ENCODE results near the gene SETDB2.
A peak's percentile ranks its signal among the peaks of the same experiment; 100 is the strongest.

The SETDB2 gene, protein sequence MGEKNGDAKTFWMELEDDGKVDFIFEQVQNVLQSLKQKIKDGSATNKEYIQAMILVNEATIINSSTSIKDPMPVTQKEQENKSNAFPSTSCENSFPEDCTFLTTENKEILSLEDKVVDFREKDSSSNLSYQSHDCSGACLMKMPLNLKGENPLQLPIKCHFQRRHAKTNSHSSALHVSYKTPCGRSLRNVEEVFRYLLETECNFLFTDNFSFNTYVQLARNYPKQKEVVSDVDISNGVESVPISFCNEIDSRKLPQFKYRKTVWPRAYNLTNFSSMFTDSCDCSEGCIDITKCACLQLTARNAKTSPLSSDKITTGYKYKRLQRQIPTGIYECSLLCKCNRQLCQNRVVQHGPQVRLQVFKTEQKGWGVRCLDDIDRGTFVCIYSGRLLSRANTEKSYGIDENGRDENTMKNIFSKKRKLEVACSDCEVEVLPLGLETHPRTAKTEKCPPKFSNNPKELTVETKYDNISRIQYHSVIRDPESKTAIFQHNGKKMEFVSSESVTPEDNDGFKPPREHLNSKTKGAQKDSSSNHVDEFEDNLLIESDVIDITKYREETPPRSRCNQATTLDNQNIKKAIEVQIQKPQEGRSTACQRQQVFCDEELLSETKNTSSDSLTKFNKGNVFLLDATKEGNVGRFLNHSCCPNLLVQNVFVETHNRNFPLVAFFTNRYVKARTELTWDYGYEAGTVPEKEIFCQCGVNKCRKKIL

DNA sequence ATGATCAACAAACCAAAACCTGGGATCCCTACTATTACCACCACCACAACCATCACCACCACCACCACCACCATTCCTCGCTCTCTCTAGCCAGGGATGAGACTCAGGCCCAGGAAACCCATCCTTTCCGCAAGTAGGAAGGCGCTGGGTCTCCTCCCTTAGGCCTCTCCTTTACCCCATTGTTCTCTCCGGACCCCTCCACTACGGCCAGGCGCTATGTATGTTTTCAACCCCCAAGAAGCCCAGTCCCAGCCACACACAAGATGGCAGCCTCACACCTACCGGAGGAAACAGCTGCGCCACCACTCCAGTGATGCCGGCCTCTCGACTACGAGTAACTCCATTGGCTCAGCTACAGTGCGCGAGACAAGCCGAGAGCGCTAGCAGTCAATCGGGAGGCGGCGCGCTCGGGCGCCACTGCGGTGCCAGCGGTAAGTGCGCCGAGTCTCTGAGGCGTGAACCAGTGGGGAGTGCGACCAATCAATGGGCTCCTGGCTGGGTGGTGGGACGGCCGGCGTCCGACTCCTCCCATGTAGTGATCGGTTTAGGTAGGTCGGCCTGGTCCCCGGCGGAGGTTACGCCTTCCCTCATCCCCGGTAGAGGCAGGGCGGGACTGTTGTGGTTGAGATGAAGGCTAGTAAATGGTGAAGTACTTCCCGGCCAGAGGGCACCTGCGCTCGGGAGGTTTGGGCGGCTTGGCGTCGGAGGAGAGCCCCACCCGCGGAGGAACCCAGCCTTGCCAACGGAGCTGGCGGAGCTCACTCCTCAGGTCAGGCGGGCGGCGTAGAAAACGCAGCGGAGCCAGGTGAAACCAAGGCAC lies at the start of gene SETDB2, which contains the start of gene CAB39L:
TSS of gene SETDB2 (plus strand) at position 571 of the 820 bp plus-strand sequence. CDS start 7,620 bp downstream, outside the sequence.
TSS of gene CAB39L (minus strand) at position 361 of the 820 bp plus-strand sequence. CDS start 61,154 bp downstream, outside the sequence.
- DNase-seq, result no peak

DNA sequence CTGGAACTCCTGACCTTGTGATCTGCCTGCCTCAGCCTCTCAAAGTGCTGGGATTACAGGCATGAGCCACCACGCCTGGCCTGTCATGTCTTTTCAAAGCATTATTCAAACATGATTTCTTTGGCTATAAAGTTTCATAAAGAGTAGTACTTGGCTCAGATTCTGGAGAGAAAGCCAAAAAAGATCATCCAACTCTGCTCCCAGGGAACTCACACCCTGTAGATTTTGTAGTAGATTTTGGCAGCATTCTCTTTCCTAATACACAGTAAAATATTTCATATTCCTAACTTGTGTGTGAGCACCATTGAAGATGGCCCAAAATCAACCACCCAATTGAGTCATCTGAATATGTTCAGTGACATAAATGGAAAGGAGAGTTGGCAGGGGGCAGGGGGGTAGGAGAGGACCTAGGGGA lies 48.6 kb upstream of the SETDB2 start:
- no peak for DNase-seq

DNA sequence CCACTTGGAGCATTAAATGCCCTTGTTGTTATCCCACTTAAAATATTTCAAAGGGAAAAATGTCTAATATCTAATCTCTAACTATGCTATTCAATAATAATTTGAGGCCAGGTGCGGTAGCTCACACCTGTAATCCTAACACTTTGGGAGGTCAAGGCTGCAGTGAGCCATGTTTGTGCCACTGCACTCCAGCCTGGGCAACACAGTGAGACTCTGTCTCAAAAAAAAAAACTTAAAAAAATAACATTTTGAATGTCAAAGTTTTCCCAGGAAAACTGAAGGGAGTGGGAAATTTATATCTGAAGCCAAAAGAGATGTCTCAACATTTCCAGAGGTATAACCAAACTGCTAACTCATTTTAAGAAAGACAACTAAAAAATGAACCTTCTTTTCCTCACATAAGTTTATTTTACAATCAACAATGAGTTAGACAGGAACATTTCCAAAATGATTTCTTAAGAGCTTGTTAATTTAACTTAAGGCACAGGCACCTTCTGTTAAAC lies 48.1 kb upstream of the SETDB2 start:
- no peak for DNase-seq

DNA sequence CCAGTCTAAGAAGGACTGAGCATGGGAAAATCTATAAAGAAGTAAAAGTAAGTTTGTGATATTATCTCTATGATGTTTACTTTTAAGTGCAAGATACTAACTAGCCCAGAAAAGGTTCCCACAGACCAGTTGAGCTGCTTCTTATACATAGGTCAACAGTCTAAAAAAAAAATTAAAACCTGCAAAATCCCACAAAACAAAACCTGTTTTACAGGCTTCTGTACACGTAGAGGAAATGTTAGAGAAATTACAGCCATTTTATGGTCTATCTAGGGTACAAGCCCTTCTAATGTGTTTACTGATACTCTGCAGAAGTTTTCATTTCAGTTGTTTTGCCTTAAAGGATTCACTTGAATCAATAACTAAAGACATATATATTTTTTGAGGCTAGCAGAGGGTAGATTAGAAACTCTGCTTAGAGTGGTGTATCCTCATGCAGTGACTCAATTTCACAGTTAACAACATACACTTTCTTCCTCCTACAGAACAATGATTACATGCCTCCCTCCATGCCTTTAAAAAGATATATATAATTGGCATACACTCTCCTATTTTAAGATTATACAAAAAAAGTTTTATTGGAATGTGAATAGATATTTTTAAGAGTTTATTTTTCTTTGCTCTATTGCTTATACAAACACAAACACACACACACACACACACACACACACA lies 44.1 kb upstream of the SETDB2 start:
- no peak for DNase-seq

DNA sequence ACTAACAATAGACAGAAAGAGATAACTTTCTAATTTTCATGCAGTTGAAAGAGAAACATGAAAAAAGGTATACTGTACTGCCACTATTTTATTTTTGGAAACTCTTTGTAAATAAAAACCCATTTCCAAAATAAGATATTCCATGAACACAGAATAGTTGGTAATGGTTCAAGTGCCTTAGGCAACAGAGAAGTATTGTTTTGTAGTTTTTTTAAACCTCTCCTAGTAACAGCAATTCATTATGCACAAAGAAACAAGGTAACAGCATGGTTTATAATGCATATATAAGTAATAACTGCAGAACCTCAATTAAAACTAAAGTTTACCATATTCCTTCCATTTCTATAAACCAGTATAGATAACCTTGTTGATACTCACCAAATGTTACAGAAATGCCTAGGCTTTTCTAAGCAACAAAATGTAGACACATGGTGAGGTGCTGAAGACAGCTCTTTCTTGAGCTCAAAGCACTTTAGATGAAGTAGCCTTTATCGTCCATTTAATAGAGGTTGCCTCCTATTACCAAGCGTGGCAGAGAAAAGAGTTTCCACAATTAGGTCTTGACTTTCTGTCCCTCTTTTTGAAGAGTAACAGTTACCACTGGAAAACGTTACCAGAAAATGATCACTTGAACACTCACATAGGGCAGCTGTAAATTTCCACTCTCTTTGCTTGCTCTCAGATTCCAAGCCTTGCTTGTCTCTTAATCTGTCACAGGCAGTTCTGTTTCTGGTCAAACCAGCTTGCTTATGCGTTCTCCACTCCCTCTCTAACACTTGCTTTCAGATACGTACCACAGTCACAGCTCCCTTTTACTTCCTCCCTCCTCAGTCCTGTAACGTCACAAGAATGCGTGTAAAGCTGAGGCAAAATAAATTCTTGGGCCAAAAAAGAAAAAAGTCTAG lies 43.1 kb upstream of the SETDB2 start:
- no peak for DNase-seq

DNA sequence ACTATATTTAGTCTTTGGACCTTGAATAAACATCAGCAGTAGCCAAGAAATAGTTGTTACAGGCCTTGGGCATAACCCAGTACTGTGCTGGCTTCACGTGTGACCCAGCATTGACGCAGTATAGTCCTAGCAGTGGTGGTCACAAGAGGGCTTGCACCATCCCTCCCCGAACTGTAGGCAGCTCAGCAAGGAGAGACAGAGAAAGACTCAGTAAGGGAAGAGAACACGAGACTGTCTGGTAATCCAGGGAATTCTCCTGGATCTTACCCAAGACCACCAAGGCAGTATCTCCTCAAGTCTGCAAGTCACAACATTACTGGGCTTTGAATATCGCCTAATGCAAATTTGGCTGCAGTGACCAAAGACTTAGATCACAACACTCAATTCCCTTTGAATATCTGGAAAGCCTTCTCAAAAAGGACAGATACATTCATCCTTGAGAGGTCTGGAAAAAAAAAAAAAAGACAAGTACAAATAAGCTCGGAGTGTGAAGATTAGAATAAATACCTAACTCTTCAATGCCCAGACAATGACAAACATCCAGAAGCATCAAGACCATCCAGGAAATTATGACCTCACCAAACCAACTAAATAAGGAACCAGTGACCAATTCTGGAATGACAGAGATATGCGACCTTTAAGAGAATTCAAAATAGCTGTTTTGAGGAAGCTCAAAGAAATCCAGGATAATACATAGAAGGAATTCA lies 39.9 kb upstream of the SETDB2 start:
- DNase-seq, result no peak

DNA sequence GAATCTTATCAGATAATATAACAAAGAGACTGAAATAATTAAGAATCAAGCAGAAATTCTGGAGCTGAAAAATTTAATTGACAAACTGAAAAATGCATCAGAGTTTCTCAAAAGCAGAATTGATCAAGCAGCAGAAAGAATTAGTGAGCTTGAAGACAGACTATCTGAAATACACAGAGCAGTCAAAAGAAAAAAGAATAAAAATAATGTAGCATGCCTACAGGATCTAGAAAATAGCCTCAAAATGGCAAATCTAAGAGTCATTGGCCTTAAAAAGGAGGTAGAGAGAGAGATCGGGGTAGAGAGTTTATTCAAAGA lies 39.4 kb upstream of the SETDB2 start:
- DNase-seq, result no peak

DNA sequence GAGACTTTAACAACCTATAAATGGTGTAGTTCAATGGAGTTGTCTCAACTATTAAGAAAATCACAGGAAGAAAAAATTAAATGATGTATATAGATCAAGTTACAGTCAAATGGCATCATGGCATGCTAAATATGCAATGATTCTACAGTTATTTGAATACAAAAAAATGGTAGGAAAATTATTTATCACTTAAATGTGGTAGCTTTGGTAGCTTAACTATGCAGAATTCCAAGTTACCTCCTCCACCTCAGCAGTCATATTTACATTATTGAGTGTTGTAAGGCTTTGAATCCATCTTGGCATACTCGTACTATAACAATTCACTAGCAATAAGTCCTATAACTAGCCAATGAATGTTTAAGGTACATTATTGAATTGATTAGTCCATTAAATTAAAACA lies 37.0 kb upstream of the SETDB2 start:
- no peak for DNase-seq

DNA sequence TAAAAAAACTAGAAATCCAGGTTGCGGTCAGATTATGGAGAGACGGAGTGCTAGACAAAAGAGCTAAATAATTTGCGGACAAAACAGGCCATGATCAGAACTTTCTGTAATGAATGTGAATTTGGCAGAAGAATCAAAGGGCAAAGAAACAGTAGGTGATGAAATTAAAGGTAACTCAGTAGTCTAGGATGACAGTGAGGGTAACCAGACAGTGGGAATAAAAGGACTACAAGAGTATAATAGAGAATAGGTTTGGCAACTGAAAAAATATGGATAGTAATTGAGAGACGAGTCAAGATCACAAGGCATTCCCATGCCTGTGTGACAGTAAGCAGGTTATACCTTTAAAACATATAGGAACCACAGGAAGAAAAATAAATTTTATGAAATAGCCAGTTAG lies 36.1 kb upstream of the SETDB2 start:
- no peak for DNase-seq

DNA sequence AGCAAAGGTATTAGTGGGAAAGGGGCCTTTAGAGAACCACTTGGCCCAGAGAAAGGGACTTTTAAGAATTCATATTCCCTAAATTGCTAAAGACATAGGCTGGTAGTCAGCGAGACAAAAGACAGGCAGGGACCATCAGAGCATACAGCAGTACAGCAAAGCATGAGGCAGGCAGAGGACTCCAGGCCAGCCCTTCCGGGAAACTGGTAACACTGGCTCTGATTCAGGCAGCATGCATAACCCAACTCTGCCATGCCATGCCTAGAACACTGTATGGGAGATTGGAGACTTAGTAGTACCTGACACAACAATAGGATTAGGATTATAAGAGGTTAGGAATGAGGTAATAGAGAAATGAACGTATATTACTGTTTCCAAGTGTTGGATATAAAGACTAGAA lies 35.1 kb upstream of the SETDB2 start:
- peak; percentile 38 for DNase-seq

DNA sequence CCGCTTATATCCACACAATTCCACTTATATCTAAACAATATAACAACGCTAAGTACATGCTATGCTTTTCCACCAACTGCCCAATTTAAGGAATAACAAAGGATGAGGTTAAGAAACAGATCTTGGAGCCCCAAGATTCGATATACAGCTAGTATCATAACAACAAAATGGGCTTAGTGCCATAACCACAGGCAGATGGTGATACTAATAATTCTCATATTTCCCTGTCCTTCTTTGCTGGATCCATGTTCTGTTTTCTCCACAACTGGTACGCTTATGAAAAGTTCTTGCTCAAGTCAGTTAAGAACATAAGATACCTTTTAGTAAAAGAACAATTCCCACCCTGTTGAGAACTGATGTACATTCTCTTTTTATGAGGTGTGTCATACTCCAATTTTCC lies 34.1 kb upstream of the SETDB2 start:
- DNase-seq, result no peak

DNA sequence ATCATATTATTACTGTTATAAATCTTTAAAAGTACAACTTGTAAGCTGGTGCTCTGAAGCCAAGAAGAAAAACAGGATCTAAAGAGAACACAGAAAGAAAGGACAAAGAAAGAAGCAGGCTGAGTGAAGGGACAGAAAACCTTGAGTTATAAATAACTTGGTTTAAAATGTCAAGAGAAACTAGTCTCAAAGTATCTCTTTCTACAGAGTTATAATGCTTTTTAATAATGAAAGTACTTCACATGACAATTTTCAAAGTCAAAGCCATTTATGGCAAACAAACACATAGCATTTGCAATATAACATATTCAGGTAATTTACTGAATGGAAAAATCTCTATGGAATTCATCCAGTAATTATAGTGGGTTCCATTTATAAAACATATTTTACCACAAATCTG lies 33.6 kb upstream of the SETDB2 start:
- DNase-seq, result no peak

DNA sequence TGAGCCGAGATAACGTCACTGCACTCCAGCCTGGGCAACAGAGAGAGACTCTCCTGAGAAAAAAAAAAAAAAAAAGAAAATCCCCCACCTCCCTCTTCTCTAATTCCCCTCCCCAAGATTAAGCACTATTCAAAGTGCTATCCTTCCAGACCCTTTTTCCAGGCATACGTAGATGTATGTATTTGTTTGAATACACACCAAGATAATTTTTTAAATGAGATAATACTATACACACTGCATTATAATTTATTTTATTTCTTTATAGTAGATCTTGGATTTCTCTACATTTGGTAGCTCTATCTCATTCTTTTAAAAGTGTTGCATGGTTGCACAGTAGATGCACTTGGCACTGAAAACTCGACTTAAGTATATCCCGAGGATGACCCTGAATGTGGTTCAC lies 32.7 kb upstream of the SETDB2 start:
- DNase-seq, result no peak

DNA sequence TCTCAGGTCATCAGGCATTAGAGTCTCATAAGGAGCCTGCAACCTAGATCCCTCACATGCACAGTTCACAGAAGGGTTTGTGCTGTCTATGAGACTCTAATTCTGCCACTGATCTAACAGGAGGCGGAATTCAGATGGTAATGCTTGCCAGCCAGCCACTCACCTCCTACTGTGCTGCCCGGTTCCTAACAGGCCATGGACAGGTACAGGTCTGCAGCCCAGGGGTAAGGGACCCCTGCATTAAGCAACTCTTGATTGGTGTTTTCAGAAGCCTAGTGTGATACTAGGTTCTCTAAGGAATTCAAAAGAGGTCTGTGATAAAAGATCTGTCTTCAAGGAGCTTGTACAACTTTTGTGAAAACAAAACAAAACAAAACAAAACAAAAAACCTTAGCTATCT lies 31.3 kb upstream of the SETDB2 start:
- no peak for DNase-seq

DNA sequence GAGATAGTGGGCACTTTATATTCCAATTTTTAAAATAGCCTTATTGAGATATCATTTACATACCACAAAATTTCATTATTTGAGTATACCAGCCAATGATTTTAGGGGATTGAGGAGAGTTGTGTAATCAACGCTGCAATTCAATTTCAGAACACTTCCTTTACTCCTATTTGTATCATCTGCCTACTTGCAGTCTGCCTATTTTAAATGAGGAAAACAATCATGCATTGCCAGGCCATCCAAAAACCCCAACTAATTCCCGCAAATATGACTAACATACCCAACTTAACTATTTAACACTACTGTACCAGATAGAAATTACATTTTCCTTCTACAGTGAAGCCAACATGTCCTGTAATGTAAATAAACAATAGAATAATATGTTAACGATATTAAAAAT lies 26.9 kb upstream of the SETDB2 start:
- no peak for DNase-seq

DNA sequence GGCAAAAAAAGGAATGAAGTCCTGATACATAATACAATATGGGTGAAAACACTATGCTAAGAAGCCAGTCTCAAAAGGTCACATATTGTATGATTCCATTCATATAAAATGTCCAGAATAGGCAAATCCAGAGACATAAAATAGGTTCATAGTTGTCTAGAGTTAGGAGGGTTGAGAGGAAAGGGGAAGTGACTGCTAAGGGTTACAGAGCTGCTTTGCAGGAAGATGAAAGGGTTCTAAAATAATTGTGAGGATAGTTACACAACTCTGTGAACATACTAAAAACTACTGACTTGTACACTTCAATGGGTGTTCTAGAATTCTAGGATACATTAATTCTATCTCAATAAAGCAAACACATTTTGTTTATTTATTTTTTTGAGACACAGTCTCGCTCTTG lies 25.9 kb upstream of the SETDB2 start:
- no peak for DNase-seq

DNA sequence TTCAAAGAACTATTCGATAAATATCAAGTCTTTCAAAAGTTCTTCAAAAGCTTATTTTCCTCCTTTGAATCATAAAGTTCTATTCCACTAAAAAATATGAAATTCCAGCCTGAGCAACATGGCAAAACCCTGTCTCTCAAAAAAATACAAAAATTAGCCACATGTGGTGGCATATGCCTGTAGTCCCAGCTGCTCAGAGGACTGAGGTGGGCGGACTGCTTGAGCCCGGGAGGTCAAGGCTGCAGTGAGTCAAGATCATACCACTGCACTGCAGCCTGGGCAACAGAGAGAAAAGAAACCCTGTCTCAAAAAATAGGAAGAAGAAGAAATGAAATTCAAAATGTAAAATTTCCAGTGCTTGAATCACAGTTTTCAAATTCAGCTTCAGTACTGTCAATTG lies 24.8 kb upstream of the SETDB2 start:
- DNase-seq, result no peak

DNA sequence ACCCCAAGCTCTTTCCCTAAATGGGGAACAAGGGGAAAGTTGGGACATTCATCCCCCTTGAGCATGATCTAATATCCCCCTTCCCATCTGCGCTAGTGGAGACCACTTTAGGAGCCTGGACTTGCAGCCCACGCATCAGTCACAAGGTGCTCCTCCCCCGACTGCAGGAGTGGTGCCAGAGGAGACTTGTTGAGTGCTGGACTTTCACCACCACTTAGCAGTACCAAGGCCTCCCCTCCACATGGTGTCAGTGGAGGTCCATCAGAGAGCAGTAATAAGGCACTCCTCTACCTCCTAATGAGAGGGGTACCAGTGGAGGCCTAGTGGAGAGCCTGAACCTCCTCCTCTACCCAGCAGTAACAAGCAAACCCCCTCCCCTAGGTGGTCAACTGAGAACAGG lies 22.7 kb upstream of the SETDB2 start:
- DNase-seq, result peak; percentile 87

DNA sequence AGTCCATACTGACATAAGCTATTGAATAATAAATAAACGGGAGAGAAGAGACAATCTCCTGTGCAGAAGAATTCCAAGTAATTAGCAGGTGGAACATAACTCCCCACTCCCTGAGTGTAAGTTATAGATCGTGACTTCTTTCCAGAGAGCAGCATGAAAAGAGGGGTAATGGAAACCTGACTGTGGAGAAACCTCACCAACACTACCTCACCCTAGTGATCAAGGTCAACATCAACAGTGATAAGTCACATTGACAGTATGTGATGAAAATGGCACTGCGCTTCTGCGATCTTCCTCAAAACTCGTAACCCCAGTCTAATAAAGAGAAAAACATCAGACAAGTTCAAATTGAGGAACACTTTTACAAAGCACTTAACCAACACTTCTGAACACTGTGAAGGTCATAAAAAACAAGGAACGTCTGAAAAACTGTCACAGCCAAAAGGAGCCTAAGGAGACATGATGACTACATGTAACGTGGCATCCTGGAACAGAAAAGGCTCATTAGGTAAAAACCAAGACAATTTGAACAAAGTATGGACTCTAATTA lies 20.0 kb upstream of the SETDB2 start:
- DNase-seq, result no peak

DNA sequence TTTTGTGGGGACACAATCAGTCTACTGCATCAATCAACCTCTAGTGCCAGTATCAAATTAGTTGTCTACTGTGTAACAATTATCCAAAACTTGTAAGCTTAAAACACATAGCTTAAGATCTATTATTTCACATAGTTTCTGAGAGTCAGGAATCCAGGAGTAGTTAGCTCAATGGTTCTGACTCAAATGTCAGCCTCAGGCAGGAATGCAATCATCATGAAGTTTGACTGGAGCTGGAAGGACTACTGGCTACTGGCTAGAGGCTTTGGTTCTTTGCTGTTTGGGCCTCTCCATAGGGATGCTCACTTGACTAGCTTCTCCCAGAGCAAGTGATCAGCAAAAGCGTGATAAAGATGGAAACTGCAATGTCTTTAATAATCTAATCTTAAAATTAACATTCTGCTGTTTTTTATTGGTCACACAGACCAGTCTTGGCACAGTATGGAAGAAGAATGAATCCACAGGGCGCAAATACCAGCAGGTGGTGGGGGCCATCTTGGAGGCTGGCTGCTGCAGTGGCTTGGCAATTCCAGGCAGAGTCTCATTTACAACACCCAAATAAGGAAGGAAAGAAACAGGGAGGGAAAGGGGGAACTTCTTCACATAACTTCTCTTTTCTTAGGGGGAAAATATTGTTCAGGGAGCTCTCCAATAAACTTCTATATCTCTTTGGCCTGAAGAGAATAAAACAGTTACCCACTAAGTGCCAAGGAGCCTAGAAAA lies 15.9 kb upstream of the SETDB2 start:
- no peak for DNase-seq

Data from NCI-H82 (cell line).